GM10266 (cell line): ENCODE measurements around the gene SLC26A2.

Experiments used
- DNase-seq: peaks from one replicate; pipeline ENCODE4 v3.0.0; 2012; ENCODE audit errors: extremely low spot score
- CTCF ChIP-seq: IDR thresholded peaks from 2 replicates; pipeline ENCODE4 v1.5.1; 2012; ENCODE audit warnings: mild to moderate bottlenecking, low read depth; ENCODE audit not compliant: control insufficient read depth, insufficient read depth; ENCODE audit errors: missing control alignments

Gene SLC26A2

GRCh38 chr5:149960272-149961185 lies at the start of gene SLC26A2:
SLC26A2 (plus strand) TSS chr5:149960758; CDS start chr5:149977653, 16,895 bp downstream.
- DNase-seq = peak; percentile 94
- no peak for TF ChIP-seq CTCF

GRCh38 chr5:149911031-149911430 lies 49.5 kb upstream of the SLC26A2 start:
- no peak for TF ChIP-seq CTCF
- DNase-seq = no peak

GRCh38 chr5:149912226-149912871 lies 48.2 kb upstream of the SLC26A2 start:
- DNase-seq = no peak
- TF ChIP-seq CTCF = no peak

GRCh38 chr5:149913436-149914419 lies 46.8 kb upstream of the SLC26A2 start:
- no peak for TF ChIP-seq CTCF
- DNase-seq = no peak

GRCh38 chr5:149915392-149916260 lies 44.9 kb upstream of the SLC26A2 start:
- no peak for DNase-seq
- no peak for TF ChIP-seq CTCF

GRCh38 chr5:149916334-149917072 lies 44.1 kb upstream of the SLC26A2 start:
- DNase-seq = no peak
- no peak for TF ChIP-seq CTCF
